HepG2 (cell line): ENCODE measurements around the gene CD24. TPM values are rescaled to one million over a fixed set of nuclear protein-coding genes. Genes with fewer than 3 reads are reported as not detected.

Experiments
- BORCS8-MEF2B ChIP-seq: sonication (generic); formaldehyde crosslinking; IDR thresholded peaks from 2 replicates; pipeline ENCODE4 v1.8.0; 2022; ENCODE audit warnings: mild to moderate bottlenecking, missing genetic modification reagents
- CBX1 ChIP-seq: IDR thresholded peaks from one replicate; pipeline ENCODE4 v1.6.1; 2016; ENCODE audit warnings: antibody characterized with exemption, low read depth
- MIXL1 ChIP-seq: IDR thresholded peaks from 2 replicates; pipeline ENCODE4 v1.6.1; 2016
- MLLT10 ChIP-seq: sonication (generic); formaldehyde crosslinking; IDR thresholded peaks from 2 replicates; pipeline ENCODE4 v1.4.0; 2020; ENCODE audit warnings: missing genetic modification reagents
- NKX3-1 ChIP-seq: sonication (generic); formaldehyde crosslinking; IDR thresholded peaks from 2 replicates; pipeline ENCODE4 v1.5.0; 2020; ENCODE audit warnings: missing genetic modification reagents
- RARG ChIP-seq: sonication (generic); formaldehyde crosslinking; IDR thresholded peaks from 2 replicates; pipeline ENCODE4 v1.4.0; 2020; ENCODE audit warnings: low read depth, mild to moderate bottlenecking, missing genetic modification reagents
- XBP1 ChIP-seq: sonication (generic); formaldehyde crosslinking; IDR thresholded peaks from 2 replicates; pipeline ENCODE4 v1.5.0; 2020; ENCODE audit warnings: missing genetic modification reagents
- ZBED4 ChIP-seq: sonication (generic); formaldehyde crosslinking; IDR thresholded peaks from 2 replicates; pipeline ENCODE4 v1.4.0; 2020; ENCODE audit warnings: missing genetic modification reagents, borderline replicate concordance
- ZNF430 ChIP-seq: sonication (generic); formaldehyde crosslinking; IDR thresholded peaks from 2 replicates; pipeline ENCODE4 v1.9.0; 2021; ENCODE audit warnings: mild to moderate bottlenecking, missing genetic modification reagents
- polyA plus RNA-seq, 8 experiments: library from polyadenylated mRNA; depleted of rRNA in 3 of 8; stranded (reverse) in 7 of 8; unstranded in 1 of 8; fragments of >200 nt; fragmentation: Illumina TruSeq in 4 of 8; extraction: Trizol in 4 of 8; gene quantifications; 2 replicates each; pipeline versions ENCODE4 v1.2.1 to v1.2.3, GENCODE V29; 2011 to 2016; ENCODE audit warnings: low read depth in 4 of 8, missing spikeins in 1 of 8, mixed read lengths in 1 of 8; ENCODE audit not compliant: insufficient read depth in 1 of 8
- total RNA-seq, 5 experiments: library from RNA; depleted of rRNA; stranded (reverse); fragments of >200 nt; fragmentation: Illumina TruSeq; extraction: Trizol; gene quantifications; 2 replicates each; pipeline ENCODE4 v1.2.3, GENCODE V29; 2016; ENCODE audit warnings: low read depth in 1 of 5
- TF ChIP-seq, protein P1 (sequence below): sonication (generic); formaldehyde crosslinking; conservative IDR thresholded peaks from 2 replicates; pipeline ENCODE4 v1.4.0; 2020; ENCODE audit warnings: missing genetic modification reagents
- TF ChIP-seq, protein P2 (sequence below): IDR thresholded peaks from 2 replicates; pipeline ENCODE4 v1.4.0; 2020; ENCODE audit warnings: mild to moderate bottlenecking, missing genetic modification reagents
- TF ChIP-seq, protein P3 (sequence below): sonication (generic); formaldehyde crosslinking; IDR thresholded peaks from 2 replicates; pipeline ENCODE4 v1.4.0; 2020; ENCODE audit warnings: missing genetic modification reagents, borderline replicate concordance

The CD24 gene
- total and polyA plus RNA-seq, 2 of the 13 experiments (the other 11 are each of a cell fraction or from before 2014, with no cell fraction given): 11.3 to 30.5 TPM

GRCh38 chr6:106927531-106928398, 46.8 kb downstream of the CD24 start (continued):
- TF ChIP-seq, protein P1, sequence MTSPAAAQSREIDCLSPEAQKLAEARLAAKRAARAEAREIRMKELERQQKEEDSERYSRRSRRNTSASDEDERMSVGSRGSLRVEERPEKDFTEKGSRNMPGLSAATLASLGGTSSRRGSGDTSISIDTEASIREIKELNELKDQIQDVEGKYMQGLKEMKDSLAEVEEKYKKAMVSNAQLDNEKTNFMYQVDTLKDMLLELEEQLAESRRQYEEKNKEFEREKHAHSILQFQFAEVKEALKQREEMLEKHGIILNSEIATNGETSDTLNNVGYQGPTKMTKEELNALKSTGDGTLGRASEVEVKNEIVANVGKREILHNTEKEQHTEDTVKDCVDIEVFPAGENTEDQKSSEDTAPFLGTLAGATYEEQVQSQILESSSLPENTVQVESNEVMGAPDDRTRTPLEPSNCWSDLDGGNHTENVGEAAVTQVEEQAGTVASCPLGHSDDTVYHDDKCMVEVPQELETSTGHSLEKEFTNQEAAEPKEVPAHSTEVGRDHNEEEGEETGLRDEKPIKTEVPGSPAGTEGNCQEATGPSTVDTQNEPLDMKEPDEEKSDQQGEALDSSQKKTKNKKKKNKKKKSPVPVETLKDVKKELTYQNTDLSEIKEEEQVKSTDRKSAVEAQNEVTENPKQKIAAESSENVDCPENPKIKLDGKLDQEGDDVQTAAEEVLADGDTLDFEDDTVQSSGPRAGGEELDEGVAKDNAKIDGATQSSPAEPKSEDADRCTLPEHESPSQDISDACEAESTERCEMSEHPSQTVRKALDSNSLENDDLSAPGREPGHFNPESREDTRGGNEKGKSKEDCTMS (CRISPR knock-in tag): peak; percentile 66; the same call in 1 of the 2 replicates
- TF ChIP-seq BORCS8-MEF2B (CRISPR knock-in tag) (peak; percentile 63; the same call in 1 of the 2 replicates), ZBED4 (0 out of 2 replicates have a peak, but pooled peaks have one; percentile 57), ZNF430 (CRISPR knock-in tag) (peak; percentile 61; the same call in 1 of the 2 replicates), MIXL1 (peak; percentile 69; the same call in 1 of the 2 replicates), NKX3-1 (0 out of 2 replicates have a peak, but pooled peaks have one; percentile 52), MLLT10 (no peak), XBP1 (CRISPR knock-in tag) (0 out of 2 replicates have a peak, but pooled peaks have one; percentile 43), CBX1 (no peak), RARG (CRISPR knock-in tag) (no peak)
- TF ChIP-seq, protein P2, sequence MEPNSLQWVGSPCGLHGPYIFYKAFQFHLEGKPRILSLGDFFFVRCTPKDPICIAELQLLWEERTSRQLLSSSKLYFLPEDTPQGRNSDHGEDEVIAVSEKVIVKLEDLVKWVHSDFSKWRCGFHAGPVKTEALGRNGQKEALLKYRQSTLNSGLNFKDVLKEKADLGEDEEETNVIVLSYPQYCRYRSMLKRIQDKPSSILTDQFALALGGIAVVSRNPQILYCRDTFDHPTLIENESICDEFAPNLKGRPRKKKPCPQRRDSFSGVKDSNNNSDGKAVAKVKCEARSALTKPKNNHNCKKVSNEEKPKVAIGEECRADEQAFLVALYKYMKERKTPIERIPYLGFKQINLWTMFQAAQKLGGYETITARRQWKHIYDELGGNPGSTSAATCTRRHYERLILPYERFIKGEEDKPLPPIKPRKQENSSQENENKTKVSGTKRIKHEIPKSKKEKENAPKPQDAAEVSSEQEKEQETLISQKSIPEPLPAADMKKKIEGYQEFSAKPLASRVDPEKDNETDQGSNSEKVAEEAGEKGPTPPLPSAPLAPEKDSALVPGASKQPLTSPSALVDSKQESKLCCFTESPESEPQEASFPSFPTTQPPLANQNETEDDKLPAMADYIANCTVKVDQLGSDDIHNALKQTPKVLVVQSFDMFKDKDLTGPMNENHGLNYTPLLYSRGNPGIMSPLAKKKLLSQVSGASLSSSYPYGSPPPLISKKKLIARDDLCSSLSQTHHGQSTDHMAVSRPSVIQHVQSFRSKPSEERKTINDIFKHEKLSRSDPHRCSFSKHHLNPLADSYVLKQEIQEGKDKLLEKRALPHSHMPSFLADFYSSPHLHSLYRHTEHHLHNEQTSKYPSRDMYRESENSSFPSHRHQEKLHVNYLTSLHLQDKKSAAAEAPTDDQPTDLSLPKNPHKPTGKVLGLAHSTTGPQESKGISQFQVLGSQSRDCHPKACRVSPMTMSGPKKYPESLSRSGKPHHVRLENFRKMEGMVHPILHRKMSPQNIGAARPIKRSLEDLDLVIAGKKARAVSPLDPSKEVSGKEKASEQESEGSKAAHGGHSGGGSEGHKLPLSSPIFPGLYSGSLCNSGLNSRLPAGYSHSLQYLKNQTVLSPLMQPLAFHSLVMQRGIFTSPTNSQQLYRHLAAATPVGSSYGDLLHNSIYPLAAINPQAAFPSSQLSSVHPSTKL (CRISPR knock-in tag): peak; percentile 35; the same call in 1 of the 2 replicates
- TF ChIP-seq, protein P3, sequence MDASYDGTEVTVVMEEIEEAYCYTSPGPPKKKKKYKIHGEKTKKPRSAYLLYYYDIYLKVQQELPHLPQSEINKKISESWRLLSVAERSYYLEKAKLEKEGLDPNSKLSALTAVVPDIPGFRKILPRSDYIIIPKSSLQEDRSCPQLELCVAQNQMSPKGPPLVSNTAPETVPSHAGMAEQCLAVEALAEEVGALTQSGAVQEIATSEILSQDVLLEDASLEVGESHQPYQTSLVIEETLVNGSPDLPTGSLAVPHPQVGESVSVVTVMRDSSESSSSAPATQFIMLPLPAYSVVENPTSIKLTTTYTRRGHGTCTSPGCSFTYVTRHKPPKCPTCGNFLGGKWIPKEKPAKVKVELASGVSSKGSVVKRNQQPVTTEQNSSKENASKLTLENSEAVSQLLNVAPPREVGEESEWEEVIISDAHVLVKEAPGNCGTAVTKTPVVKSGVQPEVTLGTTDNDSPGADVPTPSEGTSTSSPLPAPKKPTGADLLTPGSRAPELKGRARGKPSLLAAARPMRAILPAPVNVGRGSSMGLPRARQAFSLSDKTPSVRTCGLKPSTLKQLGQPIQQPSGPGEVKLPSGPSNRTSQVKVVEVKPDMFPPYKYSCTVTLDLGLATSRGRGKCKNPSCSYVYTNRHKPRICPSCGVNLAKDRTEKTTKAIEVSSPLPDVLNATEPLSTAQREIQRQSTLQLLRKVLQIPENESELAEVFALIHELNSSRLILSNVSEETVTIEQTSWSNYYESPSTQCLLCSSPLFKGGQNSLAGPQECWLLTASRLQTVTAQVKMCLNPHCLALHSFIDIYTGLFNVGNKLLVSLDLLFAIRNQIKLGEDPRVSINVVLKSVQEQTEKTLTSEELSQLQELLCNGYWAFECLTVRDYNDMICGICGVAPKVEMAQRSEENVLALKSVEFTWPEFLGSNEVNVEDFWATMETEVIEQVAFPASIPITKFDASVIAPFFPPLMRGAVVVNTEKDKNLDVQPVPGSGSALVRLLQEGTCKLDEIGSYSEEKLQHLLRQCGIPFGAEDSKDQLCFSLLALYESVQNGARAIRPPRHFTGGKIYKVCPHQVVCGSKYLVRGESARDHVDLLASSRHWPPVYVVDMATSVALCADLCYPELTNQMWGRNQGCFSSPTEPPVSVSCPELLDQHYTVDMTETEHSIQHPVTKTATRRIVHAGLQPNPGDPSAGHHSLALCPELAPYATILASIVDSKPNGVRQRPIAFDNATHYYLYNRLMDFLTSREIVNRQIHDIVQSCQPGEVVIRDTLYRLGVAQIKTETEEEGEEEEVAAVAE (CRISPR knock-in tag): 0 out of 2 replicates have a peak, but pooled peaks have one; percentile 64
